H1 (cell line): Measurements from ENCODE around the gene ASB14.

ENCODE experiments used
- BRCA1 ChIP-seq: IDR thresholded peaks from 2 replicates; pipeline ENCODE4 v1.6.1; 2012; ENCODE audit warnings: low read depth, low read length, improper control_type of control experiment
- CHD1 ChIP-seq: IDR thresholded peaks from 2 replicates; pipeline ENCODE4 v1.6.1; 2012; ENCODE audit warnings: low read depth, low read length, improper control_type of control experiment
- CTCF ChIP-seq, 3 experiments: IDR thresholded peaks; 1 replicate in 2 of 3; 2 replicates in 1 of 3; pipeline versions ENCODE4 v1.5.1 to v1.6.1; 2011; ENCODE audit warnings: low read length in 3 of 3, mild to moderate bottlenecking in 3 of 3, inconsistent platforms in 2 of 3, low read depth in 1 of 3, moderate library complexity in 1 of 3; ENCODE audit not compliant: insufficient read depth in 1 of 3; ENCODE audit errors: control extremely low read depth in 1 of 3
- KDM5A ChIP-seq: fragments of 200-600 bp; IDR thresholded peaks from 2 replicates; pipeline ENCODE4 v1.7.1; 2012; ENCODE audit warnings: mild to moderate bottlenecking, low read length, inconsistent platforms, mixed read lengths
- PHF8 ChIP-seq: fragments of 200-600 bp; sonication (generic); conservative IDR thresholded peaks from 2 replicates; pipeline ENCODE4 v1.7.1; 2012; ENCODE audit warnings: low read depth, mild to moderate bottlenecking, inconsistent platforms, low read length, moderate library complexity
- POLR2A ChIP-seq, 2 experiments: IDR thresholded peaks; 1 replicate in 1 of 2; 2 replicates in 1 of 2; pipeline ENCODE4 v1.6.1; 2011; ENCODE audit warnings: low read depth in 2 of 2, low read length in 2 of 2, mild to moderate bottlenecking in 2 of 2; ENCODE audit errors: control extremely low read depth in 1 of 2
- ZNF274 ChIP-seq: IDR thresholded peaks from 2 replicates; pipeline ENCODE4 v1.7.0; 2012; ENCODE audit warnings: low read length, borderline replicate concordance; ENCODE audit errors: extremely low read depth

GRCh38 chr3:57287205-57287604 lies 5.3 kb downstream of the ASB14 start:
- TF ChIP-seq POLR2A (IDR thresholded peaks at IDR 0.05; ENCODE audit: control extremely low read depth in 1 of 2, low read depth in 2 of 2, low read length in 2 of 2) (no peak), CHD1 (no peak), PHF8 (no peak), ZNF274 (no peak), KDM5A (no peak), BRCA1 (no peak), CTCF (IDR thresholded peaks at IDR 0.05; ENCODE audit: control extremely low read depth in 1 of 3, insufficient read depth in 1 of 3, low read depth in 1 of 3, low read length in 3 of 3) (no peak)
